DND-41 (cell line): ENCODE results near the gene SULT1A2.
"Not testable (repeated sequence)": the region's sequence is repeated elsewhere in the genome, so short reads cannot be mapped to it uniquely, and the experiment has no call there.

Experiments used
- EZH2 ChIP-seq: IDR thresholded peaks from 3 replicates; pipeline ENCODE4 v1.6.1; 2012; ENCODE audit warnings: borderline replicate concordance, low read depth, mild to moderate bottlenecking, moderate library complexity, low read length, inconsistent platforms; ENCODE audit not compliant: severe bottlenecking
- TF ChIP-seq, protein P1 (sequence below): IDR thresholded peaks from 2 replicates; pipeline ENCODE4 v1.5.1; 2012; ENCODE audit warnings: borderline replicate concordance, low read length, moderate library complexity, mild to moderate bottlenecking; ENCODE audit not compliant: poor library complexity, severe bottlenecking; ENCODE audit errors: extremely low read depth

DNA sequence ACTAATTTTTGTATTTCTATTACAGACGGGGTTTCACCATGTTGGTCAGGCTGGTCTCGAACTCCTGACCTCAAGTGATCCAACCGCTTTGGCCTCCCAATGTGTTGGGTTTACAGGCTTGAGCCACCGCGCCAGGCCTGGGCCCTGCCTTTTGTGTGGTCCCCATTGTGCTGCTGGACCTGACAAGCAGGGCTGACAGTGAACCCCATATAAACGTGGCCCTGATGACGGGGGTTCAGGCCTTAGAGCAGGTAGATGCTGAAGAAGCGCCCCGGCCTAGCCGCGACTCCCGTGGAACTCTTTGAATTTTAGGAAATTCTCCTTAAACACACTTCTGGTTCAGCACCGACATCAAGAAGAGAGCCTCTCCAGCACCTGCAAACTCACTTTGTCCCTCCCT is 4.7 kb upstream of the SULT1A2 start:
- TF ChIP-seq, protein P1, sequence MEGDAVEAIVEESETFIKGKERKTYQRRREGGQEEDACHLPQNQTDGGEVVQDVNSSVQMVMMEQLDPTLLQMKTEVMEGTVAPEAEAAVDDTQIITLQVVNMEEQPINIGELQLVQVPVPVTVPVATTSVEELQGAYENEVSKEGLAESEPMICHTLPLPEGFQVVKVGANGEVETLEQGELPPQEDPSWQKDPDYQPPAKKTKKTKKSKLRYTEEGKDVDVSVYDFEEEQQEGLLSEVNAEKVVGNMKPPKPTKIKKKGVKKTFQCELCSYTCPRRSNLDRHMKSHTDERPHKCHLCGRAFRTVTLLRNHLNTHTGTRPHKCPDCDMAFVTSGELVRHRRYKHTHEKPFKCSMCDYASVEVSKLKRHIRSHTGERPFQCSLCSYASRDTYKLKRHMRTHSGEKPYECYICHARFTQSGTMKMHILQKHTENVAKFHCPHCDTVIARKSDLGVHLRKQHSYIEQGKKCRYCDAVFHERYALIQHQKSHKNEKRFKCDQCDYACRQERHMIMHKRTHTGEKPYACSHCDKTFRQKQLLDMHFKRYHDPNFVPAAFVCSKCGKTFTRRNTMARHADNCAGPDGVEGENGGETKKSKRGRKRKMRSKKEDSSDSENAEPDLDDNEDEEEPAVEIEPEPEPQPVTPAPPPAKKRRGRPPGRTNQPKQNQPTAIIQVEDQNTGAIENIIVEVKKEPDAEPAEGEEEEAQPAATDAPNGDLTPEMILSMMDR, result not testable (repeated sequence)
- not testable (repeated sequence) for TF ChIP-seq EZH2
